Uterus (tissue), 2 donors: ENCODE results near the gene SRRM1.

ENCODE experiments used
- CTCF ChIP-seq, 4 experiments: fragments of 200-600 bp in 2 of 4; fragments of 450-650 bp in 2 of 4; sonication (generic) in 2 of 4; IDR thresholded peaks; one replicate each; pipeline ENCODE4 v1.5.1; 2016 to 2019; ENCODE audit warnings: antibody characterized with exemption in 4 of 4, mild to moderate bottlenecking in 2 of 4, moderate library complexity in 1 of 4
- POLR2A ChIP-seq, 2 donors: fragments of 450-650 bp; IDR thresholded peaks; one replicate each; pipeline ENCODE4 v1.6.1; 2016; ENCODE audit warnings: antibody characterized with exemption in 2 of 2, mild to moderate bottlenecking in 1 of 2, moderate library complexity in 1 of 2

- TF ChIP-seq CTCF (IDR thresholded peaks at IDR 0.05) (no peak), POLR2A (IDR thresholded peaks at IDR 0.05) (no peak)
Observed at GRCh38 chr1:24600551-24600950, 42.6 kb upstream of the SRRM1 start.
